ENCODE data around the gene KCND2. TPM values are rescaled to one million over a fixed set of nuclear protein-coding genes. Genes with fewer than 3 reads are reported as not detected.

The KCND2 gene
- total RNA-seq, 4 donors from 2014 or later = 0.89 to 2.1 (median 1.4) TPM

DNA sequence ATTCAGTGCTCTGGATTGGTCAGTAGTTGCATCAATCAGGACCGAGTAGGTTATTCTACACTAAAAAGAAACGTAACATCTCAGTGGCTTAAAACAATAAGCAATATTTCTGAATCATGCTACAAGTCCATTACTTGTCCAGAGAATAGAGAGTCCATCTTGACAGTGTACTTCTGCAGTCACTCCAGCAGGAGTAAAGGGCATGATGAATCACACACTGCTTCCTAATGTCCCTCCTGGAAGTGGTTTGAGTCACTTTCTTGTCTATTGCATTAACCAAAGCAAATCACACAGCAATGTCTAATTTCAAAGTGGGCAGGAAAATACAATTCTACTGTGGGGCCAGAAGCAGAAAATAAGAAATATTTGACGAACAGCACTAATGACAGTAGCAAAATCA lies 460.2 kb downstream of the KCND2 start:
- no peak for DNase-seq
- no peak overlapping the region for H3K27ac ChIP-seq
- H3K4me3 ChIP-seq (replicated peaks in 1 of 3) = no peak overlapping the region
- H3K27me3 ChIP-seq = no peaks in the 10 kb centered on the region
- intact Hi-C loops (cut with DNase I) = no loop called here
- 92 to 98% methylated on average over 3 of the region's 3 CpGs for WGBS, 2 donors
- no peaks in the 10 kb centered on the region for H3K36me3 ChIP-seq
- H3K4me1 ChIP-seq = no peaks in the 10 kb centered on the region
- TF ChIP-seq, protein P1, sequence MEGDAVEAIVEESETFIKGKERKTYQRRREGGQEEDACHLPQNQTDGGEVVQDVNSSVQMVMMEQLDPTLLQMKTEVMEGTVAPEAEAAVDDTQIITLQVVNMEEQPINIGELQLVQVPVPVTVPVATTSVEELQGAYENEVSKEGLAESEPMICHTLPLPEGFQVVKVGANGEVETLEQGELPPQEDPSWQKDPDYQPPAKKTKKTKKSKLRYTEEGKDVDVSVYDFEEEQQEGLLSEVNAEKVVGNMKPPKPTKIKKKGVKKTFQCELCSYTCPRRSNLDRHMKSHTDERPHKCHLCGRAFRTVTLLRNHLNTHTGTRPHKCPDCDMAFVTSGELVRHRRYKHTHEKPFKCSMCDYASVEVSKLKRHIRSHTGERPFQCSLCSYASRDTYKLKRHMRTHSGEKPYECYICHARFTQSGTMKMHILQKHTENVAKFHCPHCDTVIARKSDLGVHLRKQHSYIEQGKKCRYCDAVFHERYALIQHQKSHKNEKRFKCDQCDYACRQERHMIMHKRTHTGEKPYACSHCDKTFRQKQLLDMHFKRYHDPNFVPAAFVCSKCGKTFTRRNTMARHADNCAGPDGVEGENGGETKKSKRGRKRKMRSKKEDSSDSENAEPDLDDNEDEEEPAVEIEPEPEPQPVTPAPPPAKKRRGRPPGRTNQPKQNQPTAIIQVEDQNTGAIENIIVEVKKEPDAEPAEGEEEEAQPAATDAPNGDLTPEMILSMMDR (IDR thresholded peaks at IDR 0.05) = no peak
- TF ChIP-seq POLR2A (IDR thresholded peaks at IDR 0.05) = no peak
- H3K9me3 ChIP-seq = no peaks in the 10 kb centered on the region

- H3K27ac ChIP-seq = no peak overlapping the region
- no peaks in the 10 kb centered on the region for H3K4me1 ChIP-seq
- H3K9me3 ChIP-seq = no peaks in the 10 kb centered on the region
- H3K4me3 ChIP-seq (replicated peaks in 1 of 3) = no peak overlapping the region
- H3K27me3 ChIP-seq = no peaks in the 10 kb centered on the region
- no peaks in the 10 kb centered on the region for H3K36me3 ChIP-seq
- 95 to 98% methylated on average over 3 of the region's 3 CpGs for WGBS, 2 donors
- intact Hi-C loops (cut with DNase I) = no loop called here
- no peak for DNase-seq
- TF ChIP-seq, protein P1 (IDR thresholded peaks at IDR 0.05) = no peak
- TF ChIP-seq POLR2A (IDR thresholded peaks at IDR 0.05) = no peak
These were observed 460.9 kb downstream of the KCND2 start for GRCh38 chr7:120733835-120734234.

DNA sequence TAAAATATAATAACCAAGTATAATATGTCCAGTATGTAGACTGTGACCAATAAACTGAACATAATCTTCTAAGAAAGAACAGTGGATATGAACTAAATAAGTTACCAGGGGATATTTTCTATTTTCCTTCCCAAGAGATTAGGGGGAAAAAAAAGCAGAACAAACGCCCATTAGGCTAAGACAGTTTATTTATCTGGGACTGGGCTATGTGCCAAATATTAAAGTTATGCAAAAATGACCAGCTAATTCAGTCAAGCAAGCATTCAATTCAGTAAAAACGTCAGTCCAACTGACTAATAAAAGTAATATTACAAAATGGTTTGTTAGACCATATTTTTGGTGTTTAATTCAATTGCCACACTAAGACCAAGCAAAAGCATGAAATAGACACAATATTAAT lies 462.8 kb downstream of the KCND2 start:
- Histone ChIP-seq H3K36me3 (no peaks in the 10 kb centered on the region), H3K9me3 (no peaks in the 10 kb centered on the region), H3K4me3 (replicated peaks in 1 of 3) (no peak overlapping the region), H3K4me1 (no peaks in the 10 kb centered on the region), H3K27me3 (no peaks in the 10 kb centered on the region), H3K27ac (no peak overlapping the region)
- TF ChIP-seq POLR2A (IDR thresholded peaks at IDR 0.05) = no peak
- TF ChIP-seq, protein P1 (IDR thresholded peaks at IDR 0.05) = no peak
- 39 to 50% methylated on average over 2 of the region's 2 CpGs for whole genome bisulfite sequencing, 2 donors
- DNase-seq = no peak
- intact Hi-C loops (cut with DNase I) = no loop called here

DNA sequence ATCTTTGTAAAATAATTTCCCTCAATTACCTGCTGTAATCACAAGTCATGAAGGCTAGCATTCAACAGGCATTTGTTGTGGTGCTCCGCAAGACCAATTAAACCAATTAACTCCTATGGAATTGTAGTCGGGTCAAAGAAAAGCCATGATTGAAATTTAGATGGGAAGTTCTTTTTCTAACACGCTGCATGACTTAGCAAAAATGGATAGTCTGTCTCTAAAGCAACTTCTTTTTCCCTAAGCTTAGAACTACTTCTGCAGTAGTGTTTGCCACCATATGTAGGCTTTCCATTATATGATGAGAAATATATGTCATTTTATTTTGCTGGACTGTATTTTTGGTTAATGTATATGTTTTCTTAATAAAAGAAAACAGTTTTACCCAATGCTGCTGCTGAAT lies 465.8 kb downstream of the KCND2 start:
- no peaks in the 10 kb centered on the region for H3K4me1 ChIP-seq
- WGBS, 2 donors = 74 to 81% methylated on average over 3 of the region's 3 CpGs
- intact Hi-C loops (cut with DNase I) = no loop called here
- no peaks in the 10 kb centered on the region for H3K36me3 ChIP-seq
- no peak for DNase-seq
- H3K27ac ChIP-seq = no peak overlapping the region
- no peaks in the 10 kb centered on the region for H3K9me3 ChIP-seq
- no peak overlapping the region for H3K4me3 ChIP-seq (replicated peaks in 1 of 3)
- TF ChIP-seq, protein P1 (IDR thresholded peaks at IDR 0.05) = no peak
- TF ChIP-seq POLR2A (IDR thresholded peaks at IDR 0.05) = no peak
- no peaks in the 10 kb centered on the region for H3K27me3 ChIP-seq

GRCh38 chr7:120740348-120740747 lies 467.4 kb downstream of the KCND2 start:
- TF ChIP-seq, protein P1 (IDR thresholded peaks at IDR 0.05) = no peak
- TF ChIP-seq POLR2A (IDR thresholded peaks at IDR 0.05) = no peak
- Histone ChIP-seq H3K9me3 (no peaks in the 10 kb centered on the region), H3K36me3 (no peaks in the 10 kb centered on the region), H3K4me3 (replicated peaks in 1 of 3) (no peak overlapping the region), H3K27ac (no peak overlapping the region), H3K27me3 (no peaks in the 10 kb centered on the region), H3K4me1 (no peaks in the 10 kb centered on the region)
- DNase-seq = no peak
- WGBS, 2 donors = 56 to 59% methylated on average over 3 of the region's 3 CpGs
- intact Hi-C loops (cut with DNase I) = no loop called here

All from thyroid gland (tissue), 4 donors.